DND-41 (cell line): ENCODE results near the gene ZDHHC14.

Experiments used
- ATAC-seq: fragments of 200-7000 bp; cut with Tn5 transposase; 3 replicates; pipeline ENCODE4 v1.9.1; 2021; ENCODE audit warnings: low read depth; ENCODE audit not compliant: insufficient read depth
- DNase-seq: peaks from one replicate; pipeline ENCODE4 v3.0.0-alpha.2; 2020
- H2AFZ ChIP-seq: 2 replicates; pipeline ENCODE4 v1.6.0; 2012; ENCODE audit warnings: low read depth, low read length
- H3K27ac ChIP-seq: 2 replicates; pipeline ENCODE4 v1.5.1; 2012; ENCODE audit warnings: low read length, inconsistent platforms
- H3K27me3 ChIP-seq: fragments of 200-600 bp; sonication (generic); 2 replicates; pipeline ENCODE4 v1.6.0; 2012; ENCODE audit warnings: low read length, mild to moderate bottlenecking, inconsistent platforms; ENCODE audit not compliant: insufficient read depth, poor library complexity
- H3K36me3 ChIP-seq: 2 replicates; pipeline ENCODE4 v1.5.1; 2012; ENCODE audit warnings: low read length, inconsistent platforms; ENCODE audit not compliant: insufficient read depth
- H3K4me1 ChIP-seq: 2 replicates; pipeline ENCODE4 v1.5.1; 2012; ENCODE audit warnings: mild to moderate bottlenecking, low read length; ENCODE audit not compliant: insufficient read depth
- H3K4me2 ChIP-seq: 2 replicates; pipeline ENCODE4 v1.6.0; 2012; ENCODE audit warnings: mild to moderate bottlenecking, moderate library complexity, low read length, inconsistent platforms; ENCODE audit not compliant: insufficient read depth
- H3K4me3 ChIP-seq, 2 experiments: fragments of 200-600 bp in 1 of 2; shearing (Covaris generic) in 1 of 2; 2 replicates each; pipeline ENCODE4 v1.5.1; 2012 to 2016; ENCODE audit warnings: inconsistent platforms in 2 of 2, low read length in 2 of 2, mild to moderate bottlenecking in 2 of 2, low read depth in 1 of 2, moderate library complexity in 1 of 2
- H3K79me2 ChIP-seq: 2 replicates; pipeline ENCODE4 v1.6.0; 2012; ENCODE audit warnings: low read length, inconsistent platforms; ENCODE audit not compliant: insufficient read depth
- H3K9ac ChIP-seq: 2 replicates; pipeline ENCODE4 v1.6.0; 2012; ENCODE audit warnings: low read depth, mild to moderate bottlenecking, inconsistent platforms, low read length, moderate library complexity
- H3K9me3 ChIP-seq: 2 replicates; pipeline ENCODE4 v1.5.1; 2012; ENCODE audit warnings: low read length, moderate library complexity, mild to moderate bottlenecking, inconsistent platforms; ENCODE audit not compliant: insufficient read depth, severe bottlenecking
- H4K20me1 ChIP-seq: 2 replicates; pipeline ENCODE4 v1.6.0; 2012; ENCODE audit warnings: low read length; ENCODE audit not compliant: insufficient read depth
- CTCF ChIP-seq: IDR thresholded peaks from 2 replicates; pipeline ENCODE4 v1.5.1; 2012; ENCODE audit warnings: borderline replicate concordance, low read length, moderate library complexity, mild to moderate bottlenecking; ENCODE audit not compliant: poor library complexity, severe bottlenecking; ENCODE audit errors: extremely low read depth
- EZH2 ChIP-seq: IDR thresholded peaks from 3 replicates; pipeline ENCODE4 v1.6.1; 2012; ENCODE audit warnings: borderline replicate concordance, low read depth, mild to moderate bottlenecking, moderate library complexity, low read length, inconsistent platforms; ENCODE audit not compliant: severe bottlenecking

ZDHHC14 gene

GRCh38 chr6:157518397-157519250, 137.6 kb downstream of the ZDHHC14 start:
- ATAC-seq (no peak), DNase-seq (no peak)
- H3K4me3 ChIP-seq = no peak overlapping the region
- H3K4me1 ChIP-seq = no peaks in the 10 kb centered on the region
- no peak for TF ChIP-seq EZH2
- TF ChIP-seq CTCF = no peak
- no peak overlapping the region for H3K9ac ChIP-seq
- no peak overlapping the region for H2AFZ ChIP-seq
- no peak overlapping the region for H3K4me2 ChIP-seq
- no peaks in the 10 kb centered on the region for H3K27me3 ChIP-seq
- H3K9me3 ChIP-seq = no peaks in the 10 kb centered on the region
- no peak overlapping the region for H3K27ac ChIP-seq
- no peaks in the 10 kb centered on the region for H3K79me2 ChIP-seq
- no peaks in the 10 kb centered on the region for H4K20me1 ChIP-seq
- H3K36me3 ChIP-seq = no peaks in the 10 kb centered on the region

- no peaks in the 10 kb centered on the region for H3K36me3 ChIP-seq
- no peaks in the 10 kb centered on the region for H3K79me2 ChIP-seq
- no peak for TF ChIP-seq CTCF
- no peak for TF ChIP-seq EZH2
- H3K4me3 ChIP-seq = no peak overlapping the region
- no peaks in the 10 kb centered on the region for H3K9me3 ChIP-seq
- H2AFZ ChIP-seq = no peak overlapping the region
- H3K9ac ChIP-seq = no peak overlapping the region
- no peak for DNase-seq
- H3K27me3 ChIP-seq = no peaks in the 10 kb centered on the region
- no peak for ATAC-seq
- H3K4me2 ChIP-seq = no peak overlapping the region
- no peak overlapping the region for H3K27ac ChIP-seq
- H3K4me1 ChIP-seq = no peaks in the 10 kb centered on the region
- no peaks in the 10 kb centered on the region for H4K20me1 ChIP-seq
Measured at GRCh38 chr6:157519255-157520116, 138.5 kb downstream of the ZDHHC14 start.

DNA sequence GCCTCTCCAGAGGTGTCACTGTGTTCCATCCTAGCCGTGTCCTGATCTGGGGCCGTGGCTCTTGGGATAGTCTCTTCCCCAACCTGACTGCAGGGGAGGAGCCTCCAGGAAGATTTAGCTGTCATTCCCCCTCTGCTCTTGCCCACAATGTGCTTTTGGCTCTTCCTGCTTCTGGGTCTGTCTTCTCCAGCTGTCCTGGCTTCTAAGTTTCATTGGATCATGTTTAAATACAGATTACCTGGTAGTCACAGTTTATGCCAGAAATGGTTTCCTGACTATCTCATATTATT, 139.1 kb downstream of the ZDHHC14 start:
- H3K4me3 ChIP-seq = no peak overlapping the region
- ATAC-seq = no peak
- H3K27ac ChIP-seq = no peak overlapping the region

More for the DNA sequence above, 139.1 kb downstream of the ZDHHC14 start:
- TF ChIP-seq EZH2 (no peak), CTCF (no peak)
- no peaks in the 10 kb centered on the region for H3K79me2 ChIP-seq
- H3K4me2 ChIP-seq = no peak overlapping the region
- no peaks in the 10 kb centered on the region for H3K4me1 ChIP-seq
- H4K20me1 ChIP-seq = no peaks in the 10 kb centered on the region
- no peak for DNase-seq
- H3K27me3 ChIP-seq = no peaks in the 10 kb centered on the region
- no peak overlapping the region for H2AFZ ChIP-seq
- H3K9ac ChIP-seq = no peak overlapping the region
- no peaks in the 10 kb centered on the region for H3K36me3 ChIP-seq
- H3K9me3 ChIP-seq = no peaks in the 10 kb centered on the region
